HG03108 (cell line): ENCODE measurements around the gene PRSS27.
"Not testable (repeated sequence)": the region's sequence is repeated elsewhere in the genome, so short reads cannot be mapped to it uniquely, and the experiment has no call there.

Source experiments
- ATAC-seq: cut with Tn5 transposase; IDR thresholded peaks from one replicate; pipeline ENCODE4 v1.9.1; 2021; ENCODE audit warnings: moderate library complexity; ENCODE audit not compliant: unreplicated experiment

The PRSS27 gene

GRCh38 chr16:2698103-2698870 is 21.7 kb downstream of the PRSS27 start:
- ATAC-seq: no peak

DNA sequence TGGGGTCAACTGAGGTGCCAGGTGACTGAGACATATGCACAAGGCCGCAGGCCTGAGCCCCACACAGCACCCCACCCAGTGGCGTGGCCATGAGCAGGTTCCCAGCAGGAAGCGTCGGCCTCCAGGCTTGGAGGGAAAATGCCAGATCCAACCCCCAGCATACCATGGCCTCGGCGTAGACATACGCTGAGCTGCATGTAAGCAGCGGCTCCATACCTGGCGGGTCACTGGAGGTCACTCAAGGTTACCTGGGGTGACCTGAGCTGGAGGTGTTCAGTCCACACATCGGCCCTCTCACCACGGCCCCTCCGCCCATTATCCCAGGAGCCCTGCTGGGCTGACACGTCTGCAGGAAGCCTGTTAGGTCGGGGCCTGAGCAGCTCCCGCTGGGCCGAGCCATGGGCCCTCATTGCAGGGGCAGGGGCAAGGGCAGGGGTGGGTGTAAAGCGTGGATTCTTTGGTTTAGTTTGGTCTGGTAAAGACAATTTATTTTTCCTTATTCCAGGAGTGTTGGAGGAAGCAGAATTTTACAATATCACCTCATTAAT is 22.5 kb downstream of the PRSS27 start:
- ATAC-seq: no peak

GRCh38 chr16:2696601-2697250 is 23.3 kb downstream of the PRSS27 start:
- not testable (repeated sequence) for ATAC-seq

DNA sequence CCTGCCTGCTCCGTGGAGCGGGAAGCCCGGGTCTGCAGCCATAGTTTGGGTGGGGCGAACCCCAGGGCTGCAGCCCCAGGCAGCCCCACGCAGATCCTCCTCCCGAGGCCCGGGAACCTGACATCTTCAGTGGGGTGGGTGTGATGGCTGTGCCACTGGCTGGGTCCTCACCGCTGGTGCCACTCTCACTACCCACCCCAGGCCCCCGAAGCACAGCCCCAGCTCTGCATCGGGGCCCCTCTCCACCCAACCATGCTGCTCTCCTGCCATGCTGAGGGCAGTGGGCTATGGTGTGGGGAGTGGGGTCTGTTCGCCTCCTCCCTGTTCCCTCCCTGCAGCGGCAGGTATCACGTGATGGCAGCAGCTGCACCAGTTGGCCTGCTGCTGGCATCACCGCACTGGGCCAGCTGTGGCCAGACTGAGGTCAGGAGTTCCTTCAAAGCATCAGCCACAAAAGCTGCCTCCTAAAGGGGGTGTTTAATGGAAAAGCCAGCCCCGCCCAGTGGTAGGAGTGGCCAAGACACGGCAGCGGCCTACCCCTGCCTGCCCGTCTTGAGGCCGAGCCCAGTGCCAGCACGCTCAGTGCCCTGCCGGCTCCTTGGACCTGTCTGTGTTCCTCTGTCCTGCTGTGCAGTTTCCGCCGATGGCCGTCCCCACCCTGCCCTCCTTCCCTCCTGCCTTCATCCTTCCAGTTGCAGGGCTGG is 26.9 kb downstream of the PRSS27 start:
- no peak for ATAC-seq

- no peak for ATAC-seq
Measured at GRCh38 chr16:2692251-2692947, 27.6 kb downstream of the PRSS27 start.

DNA sequence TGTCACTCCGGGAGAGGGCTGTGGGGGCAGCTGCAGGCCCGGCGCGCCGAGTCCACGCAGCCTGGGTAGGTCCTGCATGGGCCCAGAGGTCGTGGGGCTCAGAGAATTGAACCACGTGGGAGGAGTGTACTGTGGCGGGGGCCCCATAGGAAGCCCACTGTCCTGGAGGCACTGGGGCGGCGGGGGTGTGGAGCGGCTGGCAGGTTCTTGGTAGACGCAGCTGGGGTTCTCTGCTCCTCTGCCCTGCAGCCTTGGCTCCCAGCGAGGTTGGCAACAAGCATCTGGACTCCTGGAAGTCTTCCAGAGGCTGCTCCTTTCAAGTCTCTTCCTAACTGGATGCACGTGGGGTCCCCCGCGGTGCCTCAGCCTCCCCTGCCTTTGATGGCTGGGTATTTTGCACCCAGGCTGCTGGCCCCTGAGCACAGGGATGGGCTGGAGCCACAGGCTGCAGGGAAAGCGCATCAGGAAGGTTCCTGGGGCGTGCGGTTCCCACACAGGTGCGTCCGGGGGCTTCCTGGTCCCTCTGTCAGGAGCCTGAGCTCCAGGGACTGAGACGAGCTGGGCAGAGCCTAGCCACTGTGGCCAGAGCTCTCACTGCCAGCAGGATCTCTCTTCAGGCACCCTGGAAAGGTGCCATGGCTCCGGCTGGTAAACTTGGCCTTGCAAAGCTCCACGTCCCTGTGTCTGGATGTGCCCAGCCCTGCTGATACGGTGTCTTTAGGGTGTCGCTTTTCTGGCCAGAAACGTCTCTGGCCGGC is 28.4 kb downstream of the PRSS27 start:
- ATAC-seq: no peak

- no peak for ATAC-seq
Measured at GRCh38 chr16:2690852-2691251, 29.2 kb downstream of the PRSS27 start.

DNA sequence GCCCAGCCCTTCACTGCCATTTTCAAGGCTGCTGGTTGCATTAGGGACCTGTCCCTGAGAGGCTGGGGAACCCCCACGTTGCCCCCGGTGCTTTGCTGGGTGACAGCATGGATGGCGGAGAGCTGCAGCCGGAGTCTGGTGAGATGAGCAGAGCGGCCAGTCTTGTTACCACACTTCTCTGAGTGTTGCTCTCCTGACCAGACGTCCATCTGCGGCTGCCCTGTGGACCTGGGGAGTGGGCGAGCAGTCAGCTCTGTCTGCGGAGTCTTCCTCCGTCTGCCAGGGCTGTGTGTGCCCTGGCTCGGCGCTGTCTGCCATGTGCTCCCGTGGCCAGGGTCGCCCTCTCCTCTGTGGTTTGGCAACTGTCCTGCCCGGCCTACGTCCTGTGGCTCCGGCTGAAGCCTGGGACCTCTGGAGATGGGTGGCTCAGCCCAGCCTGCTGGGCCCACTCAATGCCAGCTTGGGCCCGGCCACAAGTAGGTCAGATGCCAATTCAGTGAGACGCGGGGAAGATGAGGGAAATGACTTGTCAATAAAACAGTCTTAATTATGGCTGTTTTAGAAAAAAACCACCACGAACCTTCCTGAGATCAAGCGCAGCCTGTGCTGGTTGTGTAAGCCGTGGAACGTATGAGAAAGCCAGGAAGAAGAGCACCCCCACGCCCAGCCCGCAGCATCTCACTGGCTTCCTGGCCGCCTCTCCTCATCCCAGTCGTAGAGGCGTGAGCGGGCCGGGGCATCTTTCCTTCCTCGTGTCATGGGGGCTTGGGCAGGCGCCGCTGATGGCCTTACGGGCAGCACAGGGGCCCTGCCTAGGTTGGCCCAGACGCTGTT is 29.8 kb downstream of the PRSS27 start:
- no peak for ATAC-seq

DNA sequence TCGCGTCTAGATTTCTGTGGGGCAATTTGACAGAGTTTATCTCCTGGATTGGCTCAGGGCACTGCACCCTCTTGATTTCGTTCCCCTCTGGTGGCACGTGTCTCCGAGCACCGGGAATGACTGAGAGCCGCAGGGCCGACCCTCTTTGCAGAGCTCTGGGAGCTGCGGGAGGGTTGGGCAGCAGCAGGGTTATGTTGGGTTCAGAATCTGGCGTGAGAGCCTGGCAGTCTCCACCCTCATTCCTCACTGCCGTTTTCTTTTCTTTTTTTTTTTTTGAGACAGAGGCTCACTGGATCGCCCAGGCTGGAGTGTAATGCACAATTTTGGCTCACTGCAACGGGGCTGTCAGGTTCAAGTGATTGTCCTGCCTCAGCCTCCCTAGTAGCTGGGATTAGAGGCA is 30.6 kb downstream of the PRSS27 start:
- not testable (repeated sequence) for ATAC-seq

GRCh38 chr16:2687531-2688308 is 32.3 kb downstream of the PRSS27 start:
- no peak for ATAC-seq

DNA sequence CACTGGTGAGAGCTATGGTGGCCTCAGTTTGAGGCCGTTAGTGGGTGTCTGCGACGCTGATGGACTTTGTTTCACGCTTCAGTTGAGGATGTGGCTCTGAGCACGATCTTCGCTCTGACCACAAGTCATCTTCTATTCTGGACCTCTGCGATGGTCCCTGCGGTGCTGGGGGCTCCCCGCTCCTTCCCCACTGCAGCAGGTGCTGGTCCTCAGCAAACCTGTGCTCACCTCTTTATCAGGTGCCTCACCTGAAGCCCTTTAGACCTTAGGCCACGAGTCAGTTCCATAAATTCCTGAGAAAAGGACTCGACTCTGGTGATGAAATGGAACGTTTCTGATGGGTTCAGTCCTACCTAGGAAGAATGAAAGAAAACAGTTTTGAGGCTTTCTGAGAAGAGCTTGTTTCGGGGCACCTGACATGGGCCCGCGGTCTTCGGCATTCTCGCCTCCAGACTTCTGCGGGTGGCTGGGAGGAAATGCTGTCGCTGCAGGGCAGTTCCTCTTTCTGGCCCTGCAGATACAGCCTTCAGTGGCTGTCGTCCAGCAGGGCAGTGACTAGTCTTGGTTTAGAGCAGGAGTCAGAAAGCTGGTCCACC is 33.0 kb downstream of the PRSS27 start:
- peak; percentile 36 for ATAC-seq

DNA sequence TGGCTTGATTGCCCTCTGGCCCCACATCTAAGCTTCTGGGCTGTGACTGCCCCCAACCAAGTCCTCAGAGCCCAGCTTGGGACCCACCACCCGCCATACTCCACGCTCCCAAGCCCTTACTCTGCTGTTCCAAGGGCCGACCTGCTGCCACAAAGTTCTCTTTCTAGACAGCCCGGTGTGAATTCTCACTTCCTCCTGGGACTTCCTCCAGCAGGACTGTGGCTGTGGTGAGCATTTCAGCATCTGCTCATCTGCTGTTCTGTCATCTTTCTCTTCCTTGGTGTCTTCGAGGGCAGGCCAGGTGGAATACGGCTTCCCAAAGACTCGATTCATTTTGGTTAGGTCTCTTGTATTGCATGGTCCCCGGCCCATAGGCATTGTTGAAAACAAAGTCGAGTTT is 33.9 kb downstream of the PRSS27 start:
- peak; percentile 27 for ATAC-seq

DNA sequence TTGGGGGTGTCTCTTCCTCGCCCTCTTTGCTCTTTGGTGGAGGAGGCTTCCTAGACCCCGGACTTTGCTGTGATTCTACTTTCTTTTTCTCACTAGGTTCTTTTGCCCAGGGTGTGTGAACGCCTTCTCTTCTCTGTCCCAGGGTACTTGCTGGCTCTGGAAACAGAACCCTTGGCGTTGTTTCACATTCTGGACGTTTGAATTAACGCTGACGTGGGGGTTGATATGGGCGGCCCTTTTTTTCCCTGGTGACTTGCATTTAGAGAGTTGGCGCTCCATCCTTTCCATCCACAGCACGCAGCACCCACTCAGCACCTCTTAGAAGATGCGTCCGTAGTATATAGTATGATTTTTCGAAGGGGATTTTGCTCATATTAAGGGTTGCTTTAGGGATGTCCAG is 37.0 kb downstream of the PRSS27 start:
- not testable (repeated sequence) for ATAC-seq

- peak; percentile 43 for ATAC-seq
Measured at GRCh38 chr16:2682209-2683021, 37.6 kb downstream of the PRSS27 start, which contains the start of gene KCTD5. TSS of gene KCTD5 (plus strand) at chr16:2682523. CDS start at chr16:2682549, 26 bp downstream.

GRCh38 chr16:2680360-2680759 is 39.7 kb downstream of the PRSS27 start:
- not testable (repeated sequence) for ATAC-seq

DNA sequence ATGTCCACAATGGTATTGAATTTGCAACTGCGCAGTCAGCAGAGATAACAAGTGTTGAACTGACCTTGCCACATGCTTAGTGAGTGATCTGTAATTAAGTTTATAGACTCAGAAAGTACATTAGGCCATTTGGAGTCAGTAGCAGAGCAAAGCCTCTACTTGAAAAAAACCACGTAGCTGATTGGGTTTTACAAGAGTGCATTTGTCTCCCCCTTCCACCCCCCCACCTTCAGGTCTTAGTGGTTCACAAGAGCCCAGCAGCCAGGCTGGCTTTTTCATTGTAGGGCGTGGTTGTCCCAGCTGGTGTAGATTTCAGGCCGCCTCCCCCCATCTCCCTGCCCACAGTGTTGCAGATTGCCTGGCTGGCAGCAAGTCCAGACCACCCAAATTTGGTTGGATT is 40.1 kb downstream of the PRSS27 start:
- ATAC-seq: not testable (repeated sequence)
